Left ventricle myocardium inferior (tissue), 1 donor: ENCODE results near the gene IZUMO2. TPM values are rescaled to one million over a fixed set of nuclear protein-coding genes. Genes with fewer than 3 reads are reported as not detected.

Experiments used
- DNase-seq: peaks from one replicate; pipeline ENCODE4 v3.0.0-alpha.2; 2020
- H3K27ac ChIP-seq: fragments of 200-600 bp; replicated peaks from 2 replicates; pipeline ENCODE4 v1.8.0; 2021
- H3K27me3 ChIP-seq: fragments of 200-600 bp; 2 replicates; pipeline ENCODE4 v1.8.0; 2021; ENCODE audit warnings: low read depth
- H3K36me3 ChIP-seq: fragments of 200-600 bp; 2 replicates; pipeline ENCODE4 v1.8.0; 2021
- H3K4me1 ChIP-seq: fragments of 200-600 bp; 2 replicates; pipeline ENCODE4 v1.8.0; 2021
- H3K4me3 ChIP-seq: fragments of 200-600 bp; 2 replicates; pipeline ENCODE4 v1.8.0; 2021; ENCODE audit warnings: mild to moderate bottlenecking, moderate library complexity
- H3K9me3 ChIP-seq: fragments of 200-600 bp; replicated peaks from 2 replicates; pipeline ENCODE4 v1.8.0; 2021
- intact Hi-C: fragments of 100-400 bp; cut with micrococcal nuclease; formaldehyde crosslinking; loops from one replicate; pipeline ENCODE4 v1.11.0; 2022
- total RNA-seq: library from RNA; stranded (reverse); fragmentation: NEBNext Ultra II Directional; extraction: Animal tissue kit (Norgen Biotek cat#: 25700); gene quantifications from one replicate; pipeline ENCODE4 v1.2.1, GENCODE V29; 2021
- TF ChIP-seq, protein P1 (sequence below): fragments of 200-600 bp; IDR thresholded peaks from 2 replicates; pipeline ENCODE4 v1.8.0; 2021; ENCODE audit warnings: antibody characterized with exemption, mild to moderate bottlenecking, borderline replicate concordance
- donor health status: DM: no; HTN: yes; CAD: no; lungs with severe emphysema.

Gene IZUMO2
- total RNA-seq, 1 donor from 2014 or later: not detected

DNA sequence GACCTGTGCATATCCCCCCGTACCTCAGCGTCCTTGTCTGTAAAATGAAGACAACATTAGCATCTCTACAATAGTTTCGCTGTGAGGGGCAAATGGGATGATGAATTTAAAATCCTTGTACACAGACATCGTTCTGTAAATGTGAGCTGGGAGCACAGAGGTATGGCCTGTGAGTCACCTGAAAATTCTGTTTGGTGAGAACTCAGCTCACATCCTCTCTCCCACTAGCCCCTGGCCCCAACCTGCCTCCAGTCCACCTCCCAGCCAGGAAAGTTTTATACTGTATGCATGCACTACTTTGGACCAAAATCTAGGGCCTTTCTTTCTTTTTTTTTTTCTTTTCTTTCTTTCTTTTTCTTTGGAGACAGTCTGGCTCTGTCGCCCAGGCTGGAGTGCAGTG, 8.7 kb upstream of the IZUMO2 start:
- H3K27ac ChIP-seq: no peak overlapping the region
- no peaks in the 10 kb centered on the region for H3K9me3 ChIP-seq
- intact Hi-C loops: no loop called here
- DNase-seq: no peak
- H3K4me3 ChIP-seq: no peak overlapping the region
- peaks cover 21% of the 10 kb centered on the region for H3K27me3 ChIP-seq
- no peaks in the 10 kb centered on the region for H3K4me1 ChIP-seq
- TF ChIP-seq, protein P1, sequence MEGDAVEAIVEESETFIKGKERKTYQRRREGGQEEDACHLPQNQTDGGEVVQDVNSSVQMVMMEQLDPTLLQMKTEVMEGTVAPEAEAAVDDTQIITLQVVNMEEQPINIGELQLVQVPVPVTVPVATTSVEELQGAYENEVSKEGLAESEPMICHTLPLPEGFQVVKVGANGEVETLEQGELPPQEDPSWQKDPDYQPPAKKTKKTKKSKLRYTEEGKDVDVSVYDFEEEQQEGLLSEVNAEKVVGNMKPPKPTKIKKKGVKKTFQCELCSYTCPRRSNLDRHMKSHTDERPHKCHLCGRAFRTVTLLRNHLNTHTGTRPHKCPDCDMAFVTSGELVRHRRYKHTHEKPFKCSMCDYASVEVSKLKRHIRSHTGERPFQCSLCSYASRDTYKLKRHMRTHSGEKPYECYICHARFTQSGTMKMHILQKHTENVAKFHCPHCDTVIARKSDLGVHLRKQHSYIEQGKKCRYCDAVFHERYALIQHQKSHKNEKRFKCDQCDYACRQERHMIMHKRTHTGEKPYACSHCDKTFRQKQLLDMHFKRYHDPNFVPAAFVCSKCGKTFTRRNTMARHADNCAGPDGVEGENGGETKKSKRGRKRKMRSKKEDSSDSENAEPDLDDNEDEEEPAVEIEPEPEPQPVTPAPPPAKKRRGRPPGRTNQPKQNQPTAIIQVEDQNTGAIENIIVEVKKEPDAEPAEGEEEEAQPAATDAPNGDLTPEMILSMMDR: no peak
- H3K36me3 ChIP-seq: no peaks in the 10 kb centered on the region

DNA sequence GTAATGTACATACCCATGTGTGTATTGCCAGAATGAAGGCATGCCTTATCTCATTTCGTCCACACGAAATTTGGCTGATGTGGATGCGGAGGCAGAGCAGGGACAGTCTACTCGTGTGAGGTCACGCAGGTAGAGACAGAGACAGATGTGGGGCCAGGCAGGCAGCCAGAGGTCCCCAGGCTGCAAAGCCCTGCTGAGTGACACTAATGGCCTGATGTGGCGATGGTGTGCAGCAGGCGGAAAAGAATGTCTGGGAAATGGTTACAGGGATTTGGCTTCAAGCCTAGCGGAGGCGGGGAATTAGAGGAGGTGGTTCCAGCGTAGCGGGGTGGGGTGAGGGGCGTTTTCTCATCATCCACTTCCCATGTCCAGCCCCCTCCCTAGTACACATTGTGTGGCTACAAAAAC, 4.2 kb upstream of the IZUMO2 start:
- Histone ChIP-seq H3K4me3 (no peak overlapping the region), H3K36me3 (no peaks in the 10 kb centered on the region), H3K4me1 (no peaks in the 10 kb centered on the region), H3K27me3 (peaks cover 53% of the 10 kb centered on the region), H3K27ac (no peak overlapping the region), H3K9me3 (no peaks in the 10 kb centered on the region)
- DNase-seq: no peak
- intact Hi-C loops: no loop called here
- TF ChIP-seq, protein P1: no peak

DNA sequence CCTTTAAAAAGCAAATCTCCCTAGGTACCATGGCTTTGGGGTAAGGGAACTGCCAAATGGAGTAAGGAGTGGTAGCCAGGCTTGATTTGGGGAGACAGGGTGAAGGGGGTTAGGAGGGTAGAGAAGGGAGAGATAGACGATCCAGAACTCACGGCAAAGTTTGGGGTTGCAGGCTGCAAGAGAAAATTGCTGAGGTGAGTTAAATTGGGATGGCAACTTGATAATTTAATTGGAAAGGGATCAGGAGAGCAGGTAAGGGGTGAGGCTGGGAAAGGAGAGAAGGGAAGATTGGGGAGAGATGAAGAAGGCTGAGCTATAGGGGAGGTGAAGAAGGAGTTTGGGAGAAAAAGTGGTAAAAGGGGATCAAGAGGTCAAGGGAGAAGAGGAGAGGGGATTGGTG, 4.0 kb downstream of the IZUMO2 start:
- no peak overlapping the region for H3K4me3 ChIP-seq
- no peak overlapping the region for H3K27ac ChIP-seq
- H3K27me3 ChIP-seq: peaks cover 13% of the 10 kb centered on the region
- intact Hi-C loops: no loop called here
- TF ChIP-seq, protein P1: no peak
- no peaks in the 10 kb centered on the region for H3K36me3 ChIP-seq
- H3K4me1 ChIP-seq: no peaks in the 10 kb centered on the region
- H3K9me3 ChIP-seq: peaks cover 15% of the 10 kb centered on the region
- no peak for DNase-seq

DNA sequence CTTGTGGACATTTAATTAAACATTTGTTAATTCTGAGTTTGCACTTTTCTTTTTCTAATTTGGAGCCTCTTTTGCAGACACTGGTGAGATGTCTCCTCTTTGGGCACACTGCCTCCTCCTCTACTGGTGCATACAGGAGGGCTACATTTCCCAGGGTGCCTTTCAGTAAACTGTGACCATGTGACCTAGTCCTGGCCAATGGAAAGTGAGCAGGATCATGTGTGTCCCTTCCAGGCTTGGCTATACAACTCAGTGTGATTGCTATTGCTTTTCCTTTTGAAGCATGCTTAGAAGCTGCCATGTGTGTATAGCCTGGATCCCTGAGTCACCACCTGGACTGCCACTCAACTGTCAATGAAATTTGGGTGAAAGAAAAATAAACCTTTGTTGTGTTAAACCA, 4.5 kb downstream of the IZUMO2 start:
- peaks cover 14% of the 10 kb centered on the region for H3K27me3 ChIP-seq

DNA sequence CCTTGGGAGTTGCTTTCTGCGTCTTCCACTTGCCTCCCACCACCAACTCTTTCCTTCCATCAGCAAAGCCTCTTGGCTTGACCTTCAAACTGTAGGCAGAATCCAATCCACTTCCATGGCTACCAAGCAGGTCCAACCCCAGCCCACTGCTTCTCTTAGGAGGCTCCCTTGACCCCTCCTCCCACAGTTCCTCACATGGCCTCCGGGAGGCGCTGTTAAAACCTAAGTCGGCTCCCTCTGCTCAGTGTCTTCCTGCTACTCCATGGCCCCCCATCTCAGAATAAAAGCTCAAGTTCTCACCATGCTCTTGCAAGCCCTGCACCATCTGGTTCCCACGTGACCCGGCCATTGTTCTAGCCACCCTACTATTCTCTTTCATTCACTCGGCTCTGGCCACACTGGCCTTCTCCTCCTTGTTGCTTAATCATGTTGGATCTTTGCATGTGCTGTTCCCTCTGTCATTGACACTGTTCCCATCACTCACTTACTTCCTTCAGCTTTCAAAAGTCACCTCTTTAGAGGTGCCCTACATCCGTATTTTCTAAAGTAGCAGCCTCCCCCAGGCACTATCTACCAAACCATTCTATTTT, 7.5 kb downstream of the IZUMO2 start:
- TF ChIP-seq, protein P1: no peak
- intact Hi-C loops: no loop called here
- Histone ChIP-seq H3K27ac (no peak overlapping the region), H3K4me1 (no peaks in the 10 kb centered on the region), H3K27me3 (peaks cover 26% of the 10 kb centered on the region), H3K36me3 (no peaks in the 10 kb centered on the region), H3K9me3 (peaks cover 15% of the 10 kb centered on the region), H3K4me3 (no peak overlapping the region)
- no peak for DNase-seq

More for the DNA sequence above, 4.5 kb downstream of the IZUMO2 start:
- Histone ChIP-seq H3K4me3 (no peak overlapping the region), H3K27ac (no peak overlapping the region), H3K4me1 (no peaks in the 10 kb centered on the region), H3K9me3 (peaks cover 15% of the 10 kb centered on the region), H3K36me3 (no peaks in the 10 kb centered on the region)
- TF ChIP-seq, protein P1: no peak
- DNase-seq: no peak
- intact Hi-C loops: no loop called here
